B cell (primary cell): ENCODE results near the gene GRK3.
"Not testable (repeated sequence)": the region's sequence is repeated elsewhere in the genome, so short reads cannot be mapped to it uniquely, and the experiment has no call there.

Experiments
- CTCF ChIP-seq: fragments of 200-600 bp; IDR thresholded peaks from one replicate; pipeline ENCODE4 v1.8.0; 2022; ENCODE audit warnings: antibody characterized with exemption, mild to moderate bottlenecking
- EZH2 ChIP-seq: IDR thresholded peaks from 2 replicates; pipeline ENCODE4 v1.6.1; 2012; ENCODE audit warnings: borderline replicate concordance, low read depth, mild to moderate bottlenecking, moderate library complexity, low read length; ENCODE audit not compliant: insufficient read depth, poor library complexity, severe bottlenecking

- TF ChIP-seq CTCF, EZH2: not testable (repeated sequence)
Observed at GRCh38 chr22:25708430-25708829, 144.0 kb downstream of the GRK3 start.
